Measurements from ENCODE around the gene ART1.

Gene ART1

DNA sequence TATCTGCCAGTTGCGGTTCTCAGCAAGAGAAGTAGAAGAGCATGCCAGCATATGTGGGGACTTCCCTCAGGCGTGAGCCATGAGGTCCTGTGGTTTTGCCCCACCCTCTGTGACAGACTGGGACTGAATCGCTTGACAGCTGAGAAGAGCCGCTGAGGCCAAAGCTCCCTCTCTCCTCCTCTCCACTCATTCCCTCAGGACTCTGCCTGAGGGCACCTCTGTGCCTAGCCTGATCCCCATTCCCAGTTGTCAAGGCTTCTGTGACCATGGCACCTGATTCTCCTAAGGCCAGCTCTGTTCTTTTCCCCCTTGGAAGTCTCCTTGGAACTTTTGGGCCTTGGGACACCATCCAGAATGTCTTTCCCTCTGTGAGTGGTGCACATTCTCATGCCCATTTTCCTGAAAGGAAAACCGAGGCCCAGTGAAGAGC lies 30.2 kb upstream of the ART1 start:
- Histone ChIP-seq H3K4me3 (ENCODE audit: low read length in 2 of 2) (no peak overlapping the region), H3K27ac (ENCODE audit: low read depth in 2 of 2, low read length in 2 of 2) (no peak overlapping the region), H3K9ac (ENCODE audit: low read depth in 1 of 2, low read length in 2 of 2) (no peak overlapping the region), H3K4me1 (ENCODE audit: control insufficient read depth in 2 of 2, insufficient read depth in 2 of 2, low read length in 2 of 2) (no peaks in the 10 kb centered on the region), H3K9me3 (ENCODE audit: control insufficient read depth in 2 of 2, low read length in 2 of 2) (no peaks in the 10 kb centered on the region), H3K36me3 (ENCODE audit: control insufficient read depth in 2 of 2, insufficient read depth in 2 of 2, low read length in 2 of 2) (no peaks in the 10 kb centered on the region), H3K27me3 (ENCODE audit: control insufficient read depth in 2 of 2, insufficient read depth in 2 of 2, low read length in 2 of 2) (no peaks in the 10 kb centered on the region)

DNA sequence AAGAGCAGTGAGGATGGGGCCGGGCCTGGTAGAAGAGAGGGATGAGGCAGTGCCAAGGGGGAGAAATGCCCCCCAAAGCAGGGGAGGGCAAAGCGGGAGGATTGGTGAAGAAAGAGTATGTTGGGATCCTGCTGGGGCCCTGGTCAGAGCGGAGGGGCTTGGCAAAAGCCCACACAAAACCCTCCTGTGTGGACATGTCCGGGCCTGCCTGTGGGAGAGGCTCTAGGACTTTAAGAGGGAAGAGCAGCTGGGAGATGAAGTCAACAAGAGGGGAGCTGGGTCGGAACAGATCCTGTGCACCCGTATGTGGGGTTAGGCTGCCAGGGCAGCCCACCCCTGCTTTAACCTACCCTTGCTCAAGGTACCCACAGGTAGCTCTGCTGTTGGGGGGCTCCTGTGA lies 28.9 kb upstream of the ART1 start:
- no peak overlapping the region for H3K27ac ChIP-seq (ENCODE audit: low read depth in 2 of 2, low read length in 2 of 2)
- H3K9me3 ChIP-seq (ENCODE audit: control insufficient read depth in 2 of 2, low read length in 2 of 2) = no peaks in the 10 kb centered on the region
- H3K27me3 ChIP-seq (ENCODE audit: control insufficient read depth in 2 of 2, insufficient read depth in 2 of 2, low read length in 2 of 2) = peaks cover 0 to 3% of the 10 kb centered on the region in 2 donors
- no peaks in the 10 kb centered on the region for H3K36me3 ChIP-seq (ENCODE audit: control insufficient read depth in 2 of 2, insufficient read depth in 2 of 2, low read length in 2 of 2)
- H3K4me3 ChIP-seq (ENCODE audit: low read length in 2 of 2) = no peak overlapping the region
- no peaks in the 10 kb centered on the region for H3K4me1 ChIP-seq (ENCODE audit: control insufficient read depth in 2 of 2, insufficient read depth in 2 of 2, low read length in 2 of 2)
- H3K9ac ChIP-seq (ENCODE audit: low read depth in 1 of 2, low read length in 2 of 2) = no peak overlapping the region

DNA sequence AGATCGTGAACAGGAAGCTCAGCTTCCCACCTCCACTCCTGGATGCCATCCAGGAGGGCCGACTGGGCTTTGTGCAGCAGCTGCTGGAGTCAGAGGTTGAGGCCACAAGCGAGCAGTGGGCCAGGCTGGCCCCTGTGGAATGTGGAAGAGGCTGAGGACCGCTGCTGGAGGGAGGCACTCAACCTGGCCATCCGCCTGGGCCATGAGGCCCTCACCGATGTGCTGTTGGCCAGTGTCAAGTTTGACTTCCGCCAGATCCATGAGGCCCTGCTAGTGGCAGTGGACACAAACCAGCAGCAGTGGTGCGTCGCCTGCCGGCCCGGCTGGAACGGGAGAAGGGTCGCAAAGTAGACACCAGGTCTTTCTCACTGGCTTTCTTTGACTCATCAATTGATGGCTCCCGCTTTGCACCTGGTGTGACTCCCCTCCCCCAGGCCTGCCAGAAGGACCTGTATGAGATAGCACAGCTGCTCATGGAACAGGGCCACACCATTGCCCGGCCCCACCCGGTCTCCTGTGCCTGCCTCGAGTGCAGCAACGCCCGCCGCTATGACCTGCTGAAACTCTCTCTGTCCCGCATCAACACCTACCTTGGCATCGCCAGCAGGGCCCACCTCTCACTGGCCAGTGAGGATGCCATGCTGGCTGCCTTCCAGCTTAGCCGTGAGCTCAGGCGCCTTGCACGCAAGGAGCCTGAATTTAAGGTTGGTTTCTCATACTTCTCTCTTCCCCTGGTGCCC lies 28.0 kb upstream of the ART1 start:
- H3K9me3 ChIP-seq (ENCODE audit: control insufficient read depth in 2 of 2, low read length in 2 of 2) = no peaks in the 10 kb centered on the region

DNA sequence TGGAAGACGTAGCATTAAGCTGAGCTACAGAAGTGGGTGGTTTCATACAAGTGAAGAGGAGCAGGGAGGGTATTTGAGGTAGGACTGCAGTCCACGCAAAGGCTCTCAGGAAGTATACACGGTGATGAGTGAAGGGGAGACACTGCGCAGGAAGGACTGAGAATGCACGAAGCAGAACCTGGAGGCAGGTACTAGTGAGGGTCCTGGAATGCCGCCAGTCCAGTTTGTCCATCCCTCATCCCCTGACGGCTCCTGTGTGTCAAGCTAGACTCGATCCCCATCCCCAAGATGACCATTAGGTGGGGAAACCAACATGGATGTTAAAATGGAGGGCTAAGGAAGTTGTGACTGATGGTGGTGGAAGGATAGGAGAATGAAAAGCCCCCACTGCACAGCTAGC lies 26.9 kb upstream of the ART1 start:
- Histone ChIP-seq H3K36me3 (ENCODE audit: control insufficient read depth in 2 of 2, insufficient read depth in 2 of 2, low read length in 2 of 2) (no peaks in the 10 kb centered on the region), H3K4me1 (ENCODE audit: control insufficient read depth in 2 of 2, insufficient read depth in 2 of 2, low read length in 2 of 2) (no peaks in the 10 kb centered on the region), H3K27me3 (ENCODE audit: control insufficient read depth in 2 of 2, insufficient read depth in 2 of 2, low read length in 2 of 2) (peaks cover 0 to 3% of the 10 kb centered on the region in 2 donors), H3K9ac (ENCODE audit: low read depth in 1 of 2, low read length in 2 of 2) (no peak overlapping the region), H3K4me3 (ENCODE audit: low read length in 2 of 2) (no peak overlapping the region), H3K27ac (ENCODE audit: low read depth in 2 of 2, low read length in 2 of 2) (no peak overlapping the region), H3K9me3 (ENCODE audit: control insufficient read depth in 2 of 2, low read length in 2 of 2) (no peaks in the 10 kb centered on the region)

More for the DNA sequence above, 28.0 kb upstream of the ART1 start:
- no peaks in the 10 kb centered on the region for H3K36me3 ChIP-seq (ENCODE audit: control insufficient read depth in 2 of 2, insufficient read depth in 2 of 2, low read length in 2 of 2)
- peaks cover 0 to 3% of the 10 kb centered on the region in 2 donors for H3K27me3 ChIP-seq (ENCODE audit: control insufficient read depth in 2 of 2, insufficient read depth in 2 of 2, low read length in 2 of 2)
- H3K9ac ChIP-seq (ENCODE audit: low read depth in 1 of 2, low read length in 2 of 2) = no peak overlapping the region
- no peaks in the 10 kb centered on the region for H3K4me1 ChIP-seq (ENCODE audit: control insufficient read depth in 2 of 2, insufficient read depth in 2 of 2, low read length in 2 of 2)
- no peak overlapping the region for H3K27ac ChIP-seq (ENCODE audit: low read depth in 2 of 2, low read length in 2 of 2)
- no peak overlapping the region for H3K4me3 ChIP-seq (ENCODE audit: low read length in 2 of 2)

DNA sequence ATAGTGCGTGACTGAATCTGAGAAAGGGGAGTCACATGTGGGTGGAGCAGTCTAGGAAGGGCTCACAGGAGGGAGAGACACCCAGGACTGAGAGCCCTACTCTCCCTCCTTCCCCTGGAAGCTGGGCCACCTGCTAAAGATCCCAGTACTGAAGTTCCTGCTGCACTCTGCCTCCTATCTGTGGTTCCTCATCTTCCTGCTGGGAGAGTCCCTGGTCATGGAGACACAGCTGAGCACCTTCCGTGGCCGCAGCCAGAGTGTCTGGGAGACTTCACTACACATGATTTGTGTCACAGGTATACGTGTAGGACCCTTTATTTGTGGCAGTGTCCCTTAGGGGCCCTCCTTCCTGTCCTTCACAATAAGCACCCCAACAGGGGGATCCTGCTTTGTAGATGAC lies 22.4 kb upstream of the ART1 start:
- Histone ChIP-seq H3K36me3 (ENCODE audit: control insufficient read depth in 2 of 2, insufficient read depth in 2 of 2, low read length in 2 of 2) (no peaks in the 10 kb centered on the region), H3K27ac (ENCODE audit: low read depth in 2 of 2, low read length in 2 of 2) (no peak overlapping the region), H3K27me3 (ENCODE audit: control insufficient read depth in 2 of 2, insufficient read depth in 2 of 2, low read length in 2 of 2) (peaks cover 0 to 3% of the 10 kb centered on the region in 2 donors), H3K9me3 (ENCODE audit: control insufficient read depth in 2 of 2, low read length in 2 of 2) (no peaks in the 10 kb centered on the region), H3K9ac (ENCODE audit: low read depth in 1 of 2, low read length in 2 of 2) (no peak overlapping the region), H3K4me1 (ENCODE audit: control insufficient read depth in 2 of 2, insufficient read depth in 2 of 2, low read length in 2 of 2) (no peaks in the 10 kb centered on the region), H3K4me3 (ENCODE audit: low read length in 2 of 2) (no peak overlapping the region)

DNA sequence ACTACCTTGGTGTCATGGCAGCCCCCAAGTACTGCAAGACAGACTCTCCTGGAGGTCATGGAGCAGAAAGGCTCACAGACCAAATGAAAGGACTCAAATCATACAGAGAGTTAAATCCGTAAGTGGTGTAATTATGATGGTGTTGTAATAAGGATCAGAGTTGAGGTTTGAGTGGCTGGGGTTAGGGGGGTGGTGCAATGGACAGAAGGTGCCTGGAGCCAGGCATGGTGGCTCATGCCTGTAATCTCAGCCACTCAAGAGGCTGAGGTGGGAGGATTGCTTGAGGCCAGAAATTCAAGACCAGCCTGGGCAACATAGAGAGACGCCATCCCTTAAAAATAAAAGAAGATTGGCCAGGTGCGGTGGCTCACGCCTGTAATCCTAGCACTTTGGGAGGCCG lies 21.8 kb upstream of the ART1 start:
- Histone ChIP-seq H3K27ac (ENCODE audit: low read depth in 2 of 2, low read length in 2 of 2) (no peak overlapping the region), H3K9me3 (ENCODE audit: control insufficient read depth in 2 of 2, low read length in 2 of 2) (no peaks in the 10 kb centered on the region), H3K4me3 (ENCODE audit: low read length in 2 of 2) (no peak overlapping the region), H3K4me1 (ENCODE audit: control insufficient read depth in 2 of 2, insufficient read depth in 2 of 2, low read length in 2 of 2) (no peaks in the 10 kb centered on the region), H3K36me3 (ENCODE audit: control insufficient read depth in 2 of 2, insufficient read depth in 2 of 2, low read length in 2 of 2) (no peaks in the 10 kb centered on the region), H3K9ac (ENCODE audit: low read depth in 1 of 2, low read length in 2 of 2) (no peak overlapping the region), H3K27me3 (ENCODE audit: control insufficient read depth in 2 of 2, insufficient read depth in 2 of 2, low read length in 2 of 2) (peaks cover 0 to 3% of the 10 kb centered on the region in 2 donors)

DNA sequence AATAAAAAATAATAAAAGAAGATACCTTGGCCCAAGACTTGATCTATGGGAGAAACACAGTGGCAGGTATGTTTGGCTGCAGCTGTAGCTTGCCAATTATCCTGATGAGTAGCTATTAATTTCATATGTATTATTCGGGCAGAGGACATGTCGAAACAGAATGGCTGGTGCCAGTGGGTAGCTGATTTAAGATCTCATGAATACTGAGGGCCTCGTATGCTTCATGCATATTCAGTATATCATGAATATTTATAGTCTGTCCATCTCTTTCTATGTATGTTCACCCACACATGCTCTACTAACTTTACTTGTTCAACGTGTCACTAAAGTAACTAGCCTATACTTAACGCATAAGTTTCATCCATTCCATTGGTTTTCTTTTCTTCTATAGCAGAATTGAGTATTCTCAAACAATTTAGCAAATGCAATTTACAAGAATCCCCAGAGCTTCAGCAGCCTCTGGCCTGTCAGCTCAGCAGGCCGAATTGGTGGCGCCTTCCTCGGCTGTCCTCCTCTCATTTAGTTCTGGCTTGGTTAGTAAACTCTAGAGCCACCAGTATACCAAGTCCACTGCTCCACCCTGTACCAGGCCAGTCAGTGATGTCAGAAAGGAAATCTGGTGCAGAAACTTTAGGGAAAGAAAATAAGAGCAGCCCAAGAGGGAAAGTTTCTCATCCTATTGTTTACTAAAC lies 21.0 kb upstream of the ART1 start:
- H3K4me3 ChIP-seq (ENCODE audit: low read length in 2 of 2) = no peak overlapping the region
- H3K27ac ChIP-seq (ENCODE audit: low read depth in 2 of 2, low read length in 2 of 2) = no peak overlapping the region
- no peaks in the 10 kb centered on the region for H3K36me3 ChIP-seq (ENCODE audit: control insufficient read depth in 2 of 2, insufficient read depth in 2 of 2, low read length in 2 of 2)
- no peak overlapping the region for H3K9ac ChIP-seq (ENCODE audit: low read depth in 1 of 2, low read length in 2 of 2)
- peaks cover 0 to 3% of the 10 kb centered on the region in 2 donors for H3K27me3 ChIP-seq (ENCODE audit: control insufficient read depth in 2 of 2, insufficient read depth in 2 of 2, low read length in 2 of 2)
- no peaks in the 10 kb centered on the region for H3K4me1 ChIP-seq (ENCODE audit: control insufficient read depth in 2 of 2, insufficient read depth in 2 of 2, low read length in 2 of 2)
- H3K9me3 ChIP-seq (ENCODE audit: control insufficient read depth in 2 of 2, low read length in 2 of 2) = no peaks in the 10 kb centered on the region

DNA sequence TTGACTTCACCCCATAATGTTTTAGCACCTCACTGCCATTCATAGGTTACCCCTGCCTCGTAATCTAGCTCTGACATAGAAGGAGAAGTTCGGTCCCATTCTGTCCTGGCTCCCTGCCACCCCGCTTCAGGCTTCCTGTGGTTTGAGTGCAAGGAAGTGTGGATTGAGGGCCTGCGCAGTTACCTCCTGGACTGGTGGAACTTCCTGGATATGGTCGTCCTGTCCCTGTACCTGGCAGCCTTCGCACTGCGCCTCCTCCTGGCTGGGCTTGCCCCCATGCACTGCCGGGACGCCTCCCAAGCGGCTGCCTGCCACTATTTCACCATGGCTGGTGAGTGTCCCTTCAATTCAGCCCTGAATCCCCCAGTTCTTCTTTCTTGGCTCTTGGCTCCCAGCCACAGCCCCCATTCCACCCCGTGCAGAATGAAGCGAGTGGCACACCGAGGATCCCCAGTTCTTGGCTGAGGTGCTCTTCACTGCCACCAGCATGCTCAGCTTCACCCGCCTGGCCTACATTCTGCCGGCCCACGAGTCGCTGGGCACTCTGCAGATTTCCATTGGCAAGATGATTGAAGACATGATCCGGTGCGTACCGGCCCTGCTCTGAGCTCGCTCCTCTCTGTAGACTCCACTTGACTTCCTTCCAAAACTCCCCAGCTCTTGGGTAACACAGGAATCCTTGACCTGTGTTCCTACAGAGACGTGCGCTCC lies 18.5 kb upstream of the ART1 start:
- H3K27me3 ChIP-seq (ENCODE audit: control insufficient read depth in 2 of 2, insufficient read depth in 2 of 2, low read length in 2 of 2) = no peaks in the 10 kb centered on the region
- no peak overlapping the region for H3K9ac ChIP-seq (ENCODE audit: low read depth in 1 of 2, low read length in 2 of 2)
- no peaks in the 10 kb centered on the region for H3K9me3 ChIP-seq (ENCODE audit: control insufficient read depth in 2 of 2, low read length in 2 of 2)
- H3K27ac ChIP-seq (ENCODE audit: low read depth in 2 of 2, low read length in 2 of 2) = no peak overlapping the region
- no peaks in the 10 kb centered on the region for H3K4me1 ChIP-seq (ENCODE audit: control insufficient read depth in 2 of 2, insufficient read depth in 2 of 2, low read length in 2 of 2)
- no peak overlapping the region for H3K4me3 ChIP-seq (ENCODE audit: low read length in 2 of 2)
- H3K36me3 ChIP-seq (ENCODE audit: control insufficient read depth in 2 of 2, insufficient read depth in 2 of 2, low read length in 2 of 2) = no peaks in the 10 kb centered on the region

DNA sequence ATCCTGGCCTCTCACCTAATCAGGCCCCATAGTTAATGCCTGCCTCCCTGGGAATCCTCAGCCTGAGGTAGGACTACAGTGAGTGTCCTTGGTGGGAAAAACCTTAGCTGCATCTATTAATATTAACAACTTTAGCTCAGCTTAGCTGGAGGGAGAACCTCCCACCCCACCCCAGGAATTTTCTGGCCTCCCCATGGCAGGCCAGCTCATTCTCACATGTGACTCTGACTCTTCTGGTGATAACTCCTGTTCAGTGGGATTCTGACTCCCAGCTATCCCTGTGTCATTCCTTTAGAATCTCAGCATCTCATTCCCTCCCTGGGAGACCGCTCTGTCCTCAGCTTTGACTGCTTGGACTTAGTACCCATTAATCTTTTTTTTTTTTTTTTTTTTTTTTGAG lies 17.6 kb upstream of the ART1 start:
- Histone ChIP-seq H3K9ac (ENCODE audit: low read depth in 1 of 2, low read length in 2 of 2) (no peak overlapping the region), H3K27me3 (ENCODE audit: control insufficient read depth in 2 of 2, insufficient read depth in 2 of 2, low read length in 2 of 2) (no peaks in the 10 kb centered on the region), H3K27ac (ENCODE audit: low read depth in 2 of 2, low read length in 2 of 2) (no peak overlapping the region), H3K4me3 (ENCODE audit: low read length in 2 of 2) (no peak overlapping the region), H3K36me3 (ENCODE audit: control insufficient read depth in 2 of 2, insufficient read depth in 2 of 2, low read length in 2 of 2) (no peaks in the 10 kb centered on the region), H3K4me1 (ENCODE audit: control insufficient read depth in 2 of 2, insufficient read depth in 2 of 2, low read length in 2 of 2) (no peaks in the 10 kb centered on the region), H3K9me3 (ENCODE audit: control insufficient read depth in 2 of 2, low read length in 2 of 2) (no peaks in the 10 kb centered on the region)

DNA sequence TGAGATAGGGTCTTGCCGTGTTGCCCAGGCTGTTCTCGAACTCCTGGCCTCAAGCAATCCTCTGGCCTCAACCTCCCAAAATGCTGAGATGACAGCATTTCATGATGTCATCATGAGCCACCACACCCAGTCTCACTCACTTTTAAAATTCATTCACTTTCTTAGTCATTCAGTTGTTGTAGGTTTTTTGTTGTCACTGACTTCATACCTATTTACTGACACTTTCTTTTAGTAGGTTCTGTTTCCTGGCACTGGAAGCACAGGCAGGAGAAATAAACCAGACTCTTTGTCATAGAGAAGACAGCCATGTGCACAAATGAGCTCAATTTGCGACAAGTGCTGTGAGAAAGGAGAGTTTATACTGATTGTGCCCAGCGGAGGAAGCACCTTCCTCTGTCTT lies 13.6 kb upstream of the ART1 start:
- Histone ChIP-seq H3K4me3 (ENCODE audit: low read length in 2 of 2) (no peak overlapping the region), H3K36me3 (ENCODE audit: control insufficient read depth in 2 of 2, insufficient read depth in 2 of 2, low read length in 2 of 2) (no peaks in the 10 kb centered on the region), H3K27me3 (ENCODE audit: control insufficient read depth in 2 of 2, insufficient read depth in 2 of 2, low read length in 2 of 2) (no peaks in the 10 kb centered on the region)

More for the DNA sequence above, 13.6 kb upstream of the ART1 start:
- no peaks in the 10 kb centered on the region for H3K9me3 ChIP-seq (ENCODE audit: control insufficient read depth in 2 of 2, low read length in 2 of 2)
- H3K27ac ChIP-seq (ENCODE audit: low read depth in 2 of 2, low read length in 2 of 2) = no peak overlapping the region
- no peak overlapping the region for H3K9ac ChIP-seq (ENCODE audit: low read depth in 1 of 2, low read length in 2 of 2)
- H3K4me1 ChIP-seq (ENCODE audit: control insufficient read depth in 2 of 2, insufficient read depth in 2 of 2, low read length in 2 of 2) = no peaks in the 10 kb centered on the region

Measured in mucosa of rectum (tissue), 2 donors.